Purkinje cell (primary cell): ENCODE data around the gene WNK2. TPM values are rescaled to one million over a fixed set of nuclear protein-coding genes. Genes with fewer than 3 reads are reported as not detected.

Experiments
- polyA plus RNA-seq: library from polyadenylated mRNA; unstranded; fragments of >200 nt; fragmentation: Nextera tagmentation; gene quantifications from 2 replicates; pipeline ENCODE4 v1.2.1, GENCODE V29; 2014

The WNK2 gene
- 8.7 and 17.7 TPM in 2 replicates for polyA plus RNA-seq

DNA sequence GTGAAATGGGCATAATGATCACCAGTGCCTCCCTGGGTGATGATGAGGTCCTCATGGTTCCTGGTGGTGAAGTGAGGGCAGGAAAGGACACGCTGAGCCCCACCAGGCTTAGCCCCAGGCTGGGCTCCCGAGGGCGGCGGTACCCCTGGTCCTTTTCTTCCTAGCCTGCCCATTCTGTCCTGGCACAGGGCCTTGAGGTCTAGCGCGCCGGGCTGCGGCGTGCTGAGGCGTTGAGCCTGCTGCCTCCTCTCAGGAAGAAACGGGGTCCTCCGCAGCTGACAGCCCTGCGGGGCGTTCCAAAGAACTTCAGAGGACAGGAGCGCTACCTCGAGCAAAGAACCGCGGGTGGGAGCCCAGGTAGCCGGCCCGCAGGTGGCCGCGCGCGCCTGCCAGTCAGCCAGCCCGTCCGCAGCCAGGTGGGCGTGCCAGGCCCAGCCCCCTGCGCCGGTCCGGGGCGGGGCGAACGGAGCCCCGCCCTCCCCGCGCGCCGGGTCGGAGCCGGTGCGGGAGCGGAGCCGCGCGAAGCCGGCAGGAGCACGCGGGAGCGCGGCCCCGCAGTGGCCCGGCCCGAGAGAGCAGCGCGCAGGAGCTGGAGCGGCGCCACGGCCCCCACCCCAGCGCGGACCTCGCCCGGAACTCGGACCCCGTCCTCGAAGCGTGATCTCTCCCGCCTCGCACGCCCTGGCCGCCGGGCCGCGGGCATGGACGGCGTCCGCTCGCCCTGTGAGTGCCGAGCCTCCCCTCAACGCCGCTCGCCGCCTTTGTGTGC lies at the start of gene WNK2:
WNK2 (plus strand) TSS at position 477 of the 769 bp plus-strand sequence. CDS start 791 bp downstream, outside the sequence.

Other genes starting within 250 kb of the WNK2 start
- not detected in 2 replicates for gene FGD3, start 236.6 kb upstream of the WNK2 start, polyA plus RNA-seq
- gene SUSD3, start 125.4 kb upstream of the WNK2 start, polyA plus RNA-seq: not detected in 2 replicates
- gene CARD19, start 87.9 kb upstream of the WNK2 start, polyA plus RNA-seq: 3.6 and 13.2 TPM in 2 replicates
- 2.2 and 3.7 TPM in 2 replicates for gene NINJ1, start 49.9 kb upstream of the WNK2 start, polyA plus RNA-seq